Occipital lobe (tissue), 2 donors: ENCODE data around the gene TOR1AIP2. TPM values are rescaled to one million over a fixed set of nuclear protein-coding genes. Genes with fewer than 3 reads are reported as not detected.

Experiments
- DNase-seq: peaks from one replicate; lab custom pipeline; 2025; lab: John Stamatoyannopoulos, UW
- total RNA-seq: library from RNA; depleted of rRNA; stranded (reverse); fragments of >200 nt; gene quantifications from one replicate; pipeline ENCODE4 v1.2.3, GENCODE V29; 2014

The TOR1AIP2 gene
- total RNA-seq, 1 donor from 2014 or later: 54.3 TPM

DNA sequence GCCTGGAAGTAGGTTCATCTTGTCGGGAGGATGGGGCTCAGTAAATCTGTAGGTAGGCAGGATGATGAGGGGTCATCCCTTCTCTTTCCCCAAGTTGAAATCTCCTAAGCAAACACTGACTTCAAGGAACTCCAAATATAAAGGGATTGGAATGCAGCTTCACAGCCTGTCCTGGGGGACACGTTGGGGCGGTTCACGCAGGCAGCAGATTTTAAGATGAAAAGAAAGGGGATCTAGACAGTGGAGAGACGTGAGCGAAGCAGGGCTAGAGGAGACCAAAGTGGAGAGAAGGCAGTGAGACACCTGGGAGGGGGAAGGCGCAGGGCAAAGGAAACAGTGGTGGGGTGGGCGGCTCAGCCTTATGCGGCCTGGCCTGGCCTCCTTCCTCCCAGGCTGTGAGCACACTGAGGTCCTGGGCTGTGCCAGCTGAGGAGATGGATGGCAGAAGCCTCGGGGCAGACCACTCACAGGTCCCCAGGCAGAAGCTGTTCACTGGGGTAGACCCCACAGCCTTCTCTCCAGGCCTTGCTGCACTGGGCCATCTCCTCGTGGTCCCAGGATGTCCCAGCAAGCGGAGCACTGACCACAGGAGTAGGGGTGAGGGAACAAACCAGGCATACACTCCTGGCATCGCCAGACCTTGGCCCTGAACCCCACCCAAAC, 51.7 kb downstream of the TOR1AIP2 start:
- no peak for DNase-seq

DNA sequence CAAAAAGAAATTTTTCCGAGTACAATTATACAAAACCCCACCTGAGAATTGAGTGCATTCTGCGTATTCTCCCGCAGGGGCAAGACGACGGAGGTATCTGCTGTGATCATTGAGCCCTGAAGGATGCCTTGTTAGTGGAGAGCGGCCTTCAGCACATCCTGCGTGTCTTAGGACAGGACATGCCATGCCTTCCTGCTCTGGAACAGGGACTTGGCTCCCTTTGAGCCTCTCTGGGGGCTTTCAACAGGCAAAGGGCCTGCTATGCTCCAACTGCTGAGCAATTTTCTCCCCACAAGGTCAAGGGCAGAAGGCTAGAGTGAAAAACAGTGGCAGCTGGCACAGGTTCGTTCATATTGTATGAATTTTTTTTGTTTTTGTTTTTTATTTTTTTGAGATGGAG, 52.4 kb downstream of the TOR1AIP2 start:
- DNase-seq: no peak

DNA sequence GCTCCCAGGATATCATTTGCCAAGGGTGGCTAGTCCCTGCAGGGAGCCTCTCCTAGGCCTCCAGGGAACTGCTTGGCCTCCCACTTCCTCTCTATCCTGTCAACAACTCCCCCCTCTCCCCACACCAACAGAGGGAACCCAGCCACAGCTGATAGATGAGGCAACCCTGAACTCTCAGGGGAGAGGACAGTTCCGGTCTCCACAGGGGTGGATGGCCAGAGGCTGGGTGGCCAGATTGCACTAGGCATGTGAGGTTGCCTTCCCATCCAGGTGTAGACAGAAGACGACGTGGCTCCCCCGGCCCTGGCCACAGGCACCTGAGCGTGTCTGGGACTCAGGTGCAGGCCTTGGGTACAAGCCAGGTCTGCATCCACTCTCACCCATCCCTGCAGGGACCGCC, 53.3 kb downstream of the TOR1AIP2 start:
- DNase-seq: no peak

DNA sequence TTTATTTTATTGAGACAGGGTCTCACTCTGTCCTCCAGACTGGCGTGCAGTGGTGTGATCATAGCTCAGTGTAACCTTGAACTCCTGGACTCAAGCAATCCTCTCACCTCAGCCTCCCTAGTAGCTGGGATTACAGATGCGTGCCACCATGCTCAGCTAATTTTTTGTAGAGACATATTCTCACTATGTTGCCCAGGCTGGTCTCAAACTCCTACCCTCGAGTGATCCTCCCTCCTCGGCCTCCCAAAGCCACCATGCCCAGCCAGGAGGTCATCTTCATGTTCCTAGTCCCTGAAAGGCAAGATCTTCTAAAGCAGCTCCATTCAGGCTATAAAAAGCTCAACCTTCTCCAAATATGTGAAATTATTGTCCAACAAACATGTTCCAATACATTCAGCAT, 53.9 kb downstream of the TOR1AIP2 start:
- no peak for DNase-seq

GRCh38 chr1:179822065-179822464, 55.5 kb downstream of the TOR1AIP2 start:
- no peak for DNase-seq

GRCh38 chr1:179821524-179821923, 56.1 kb downstream of the TOR1AIP2 start:
- DNase-seq: no peak

DNA sequence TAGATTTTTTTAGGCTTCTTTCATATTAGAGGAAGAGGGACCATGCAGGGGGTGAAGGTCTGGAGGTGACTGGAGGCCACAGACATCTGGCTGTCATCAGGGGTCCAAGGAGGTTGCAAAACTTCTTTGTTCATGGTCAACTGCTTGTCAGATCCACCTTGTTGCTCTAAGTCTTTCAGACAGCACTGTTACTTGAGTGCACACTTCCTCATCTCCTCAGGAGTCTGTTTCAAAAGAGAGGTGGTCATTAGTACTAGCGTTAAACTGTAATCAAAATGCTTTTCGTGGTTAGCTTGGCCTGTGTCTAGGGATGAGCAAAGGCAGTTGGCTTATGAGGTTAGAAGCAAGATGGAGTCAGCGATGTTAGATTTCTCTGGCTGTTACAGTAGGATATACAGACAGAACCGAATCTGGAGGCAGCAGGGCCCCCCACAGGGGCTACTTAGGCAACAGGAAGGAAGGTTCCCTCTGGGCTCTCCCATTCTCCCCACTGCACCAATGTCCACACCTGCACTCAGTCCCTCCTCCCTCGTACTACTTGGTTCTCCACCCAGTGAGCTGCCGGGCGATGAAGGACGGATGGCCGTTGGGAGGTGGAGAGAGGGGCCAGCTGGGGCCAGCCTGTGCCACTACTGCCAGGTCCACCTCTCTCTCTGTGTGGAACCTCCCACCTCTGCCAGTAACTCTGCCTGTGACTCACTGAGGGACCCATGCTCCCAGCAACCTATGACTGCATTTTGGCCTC, 57.2 kb downstream of the TOR1AIP2 start:
- no peak for DNase-seq

GRCh38 chr1:179818743-179819173, 58.8 kb downstream of the TOR1AIP2 start:
- peak; percentile 59 for DNase-seq

DNA sequence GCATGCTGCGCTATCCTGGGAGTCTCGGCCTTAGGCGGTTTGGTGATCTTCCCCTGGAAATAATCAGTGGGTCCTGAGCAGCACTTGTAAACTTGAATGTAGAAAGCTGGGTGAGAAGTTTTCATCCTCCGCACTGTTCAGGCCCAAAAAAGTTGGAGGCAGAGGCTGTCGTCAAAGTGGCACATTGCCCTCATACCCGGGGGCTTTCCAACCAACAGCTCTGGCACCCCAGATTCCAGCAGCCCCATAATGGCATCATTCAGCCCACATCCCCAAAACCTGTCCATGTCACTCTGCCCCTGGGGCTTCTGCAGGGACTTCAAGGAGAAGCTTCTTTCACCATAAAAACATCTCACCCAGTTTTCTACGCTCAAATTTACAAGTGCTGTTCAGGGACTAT, 59.3 kb downstream of the TOR1AIP2 start:
- DNase-seq: no peak

- no peak for DNase-seq
These were observed 59.8 kb downstream of the TOR1AIP2 start for GRCh38 chr1:179817789-179818188.

GRCh38 chr1:179817056-179817455, 60.5 kb downstream of the TOR1AIP2 start:
- DNase-seq: no peak

GRCh38 chr1:179816196-179816960, 61.2 kb downstream of the TOR1AIP2 start:
- DNase-seq: peak; percentile 4

DNA sequence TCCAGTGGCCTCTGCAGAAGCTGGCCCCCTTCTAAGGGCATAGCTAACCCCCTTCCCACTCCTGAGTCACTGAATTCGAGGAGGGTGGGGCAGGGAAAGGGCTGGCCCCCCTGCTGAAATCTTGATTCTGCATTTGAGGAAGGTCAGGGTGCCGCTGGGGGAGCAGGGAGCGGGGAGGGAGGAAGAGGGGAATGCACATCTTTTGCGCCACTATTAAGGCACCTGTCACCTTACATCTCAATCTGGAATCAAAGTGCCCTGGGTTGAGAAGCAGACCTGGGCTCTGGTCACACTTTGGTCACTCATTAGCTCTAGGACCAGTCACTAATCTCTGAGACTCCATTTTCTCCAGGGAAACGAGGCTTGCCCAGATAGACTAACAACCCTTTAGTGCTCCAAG, 62.0 kb downstream of the TOR1AIP2 start:
- no peak for DNase-seq

- DNase-seq: no peak
These were observed 63.1 kb downstream of the TOR1AIP2 start for GRCh38 chr1:179814546-179814838.

GRCh38 chr1:179813626-179814545, 63.7 kb downstream of the TOR1AIP2 start:
- DNase-seq: no peak

DNA sequence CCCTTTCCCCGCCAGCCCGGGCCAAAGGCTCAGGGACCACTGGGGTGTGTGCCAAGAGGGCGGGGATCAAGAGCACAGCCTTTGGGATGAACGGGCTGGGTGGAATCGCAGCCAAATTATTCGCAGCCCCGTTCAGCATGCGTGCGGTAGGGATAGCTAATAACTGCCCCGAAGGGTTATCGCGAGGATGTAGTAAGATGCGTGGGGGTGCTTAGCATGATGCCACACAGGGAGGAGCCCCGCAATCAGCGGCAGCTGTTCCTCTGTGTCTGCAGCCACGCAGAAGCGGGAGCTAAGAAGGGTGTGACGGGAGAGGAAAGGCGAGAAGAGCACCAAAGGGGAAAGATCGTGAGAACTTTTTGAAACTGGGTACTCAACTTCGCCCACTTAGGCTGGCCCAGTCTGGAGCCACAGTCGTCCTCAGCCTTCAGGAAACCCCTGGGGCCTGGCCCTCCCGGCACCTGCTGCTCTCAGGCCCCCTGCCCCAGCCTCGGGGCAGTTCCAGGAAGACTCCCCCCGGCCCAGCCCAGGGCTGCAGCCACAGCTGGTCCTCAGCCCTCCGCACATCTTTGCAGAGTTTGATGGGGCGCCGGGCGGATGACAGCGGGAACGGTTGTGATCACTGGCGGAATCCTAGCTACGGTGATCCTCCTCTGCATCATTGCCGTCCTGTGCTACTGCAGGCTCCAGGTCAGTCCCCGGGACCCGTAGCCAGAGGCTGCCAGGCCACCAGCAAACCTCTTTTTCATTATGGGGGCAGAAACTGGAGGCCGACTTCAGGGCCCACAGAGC, 64.9 kb downstream of the TOR1AIP2 start:
- no peak for DNase-seq

DNA sequence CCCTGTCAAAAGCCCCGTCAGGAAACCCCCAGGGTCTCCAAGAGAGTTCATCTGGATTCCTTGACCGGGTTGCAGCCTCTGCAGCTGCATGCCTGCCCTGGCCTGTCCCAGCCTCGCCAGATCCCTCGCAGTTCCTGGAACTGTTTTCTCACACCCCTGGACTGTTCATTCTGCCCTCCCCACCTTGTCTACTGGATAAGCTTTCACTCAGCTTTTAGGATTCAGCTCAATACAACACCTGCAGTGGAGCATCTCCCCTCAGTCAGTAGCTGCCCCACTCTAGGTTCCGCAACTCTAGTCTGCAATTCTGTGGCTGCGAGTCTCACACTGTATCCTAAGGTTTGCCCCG, 67.3 kb downstream of the TOR1AIP2 start:
- DNase-seq: no peak

GRCh38 chr1:179809506-179810366, 67.9 kb downstream of the TOR1AIP2 start:
- DNase-seq: peak; percentile 9

GRCh38 chr1:179808503-179808902, 69.1 kb downstream of the TOR1AIP2 start:
- DNase-seq: no peak
